CD14-positive monocyte (primary cell): ENCODE data around the gene ALAS2. TPM values are rescaled to one million over a fixed set of nuclear protein-coding genes. Genes with fewer than 3 reads are reported as not detected.

ENCODE experiments used
- DNase-seq, 3 donors: peaks; one replicate each; pipeline ENCODE4 v3.0.0-alpha.2; 2011 to 2022
- H2AFZ ChIP-seq: 2 replicates; pipeline ENCODE4 v1.6.0; 2012; ENCODE audit warnings: mild to moderate bottlenecking, low read depth, low read length, inconsistent platforms; ENCODE audit not compliant: insufficient read depth, poor library complexity, severe bottlenecking
- H3K27ac ChIP-seq, 2 donors: 1 replicate in 1 of 2; 2 replicates in 1 of 2; pipeline ENCODE4 v1.5.1; 2012 to 2013; ENCODE audit warnings: low read length in 2 of 2, control low read depth in 1 of 2, inconsistent platforms in 1 of 2, low read depth in 1 of 2, mild to moderate bottlenecking in 1 of 2
- H3K27me3 ChIP-seq, 2 donors: one replicate each; pipeline versions ENCODE4 v1.6.0 to v1.6.1; 2011 to 2013; ENCODE audit warnings: low read length in 2 of 2; ENCODE audit not compliant: control insufficient read depth in 2 of 2, insufficient read depth in 2 of 2
- H3K36me3 ChIP-seq, 2 donors: replicated peaks in 1 of 2; 1 replicate in 1 of 2; 2 replicates in 1 of 2; pipeline versions ENCODE4 v1.5.1 to v1.6.1; 2012 to 2013; ENCODE audit warnings: low read length in 2 of 2, control low read depth in 1 of 2, inconsistent platforms in 1 of 2, mild to moderate bottlenecking in 1 of 2; ENCODE audit not compliant: insufficient read depth in 2 of 2, control insufficient read depth in 1 of 2
- H3K4me1 ChIP-seq, 2 donors: 1 replicate in 1 of 2; 2 replicates in 1 of 2; pipeline versions ENCODE4 v1.5.1 to v1.6.1; 2012 to 2013; ENCODE audit warnings: low read length in 2 of 2, control low read depth in 1 of 2, inconsistent platforms in 1 of 2, mild to moderate bottlenecking in 1 of 2, moderate library complexity in 1 of 2; ENCODE audit not compliant: insufficient read depth in 2 of 2, control insufficient read depth in 1 of 2
- H3K4me2 ChIP-seq: replicated peaks from 2 replicates; pipeline ENCODE3; 2012; ENCODE audit warnings: low read length, moderate library complexity, mild to moderate bottlenecking; ENCODE audit not compliant: poor library complexity, severe bottlenecking; ENCODE audit errors: extremely low read depth
- H3K4me3 ChIP-seq, 3 experiments: fragments of 200-600 bp in 1 of 3; sonication (generic) in 1 of 3; replicated peaks in 1 of 3; 1 replicate in 2 of 3; 2 replicates in 1 of 3; pipeline ENCODE4 v1.5.1; 2011 to 2013; ENCODE audit warnings: low read length in 3 of 3, mild to moderate bottlenecking in 3 of 3, control low read depth in 2 of 3, low read depth in 2 of 3, inconsistent platforms in 1 of 3, moderate library complexity in 1 of 3
- H3K79me2 ChIP-seq: 2 replicates; pipeline ENCODE4 v1.6.0; 2012; ENCODE audit warnings: mild to moderate bottlenecking, control low read depth, inconsistent platforms, low read length, moderate library complexity; ENCODE audit not compliant: insufficient read depth
- H3K9ac ChIP-seq: 2 replicates; pipeline ENCODE4 v1.6.0; 2017; ENCODE audit warnings: low read length, mild to moderate bottlenecking; ENCODE audit not compliant: insufficient read depth, poor library complexity, severe bottlenecking
- H3K9me3 ChIP-seq, 2 donors: replicated peaks in 1 of 2; 1 replicate in 1 of 2; 2 replicates in 1 of 2; pipeline versions ENCODE4 v1.5.1 to v1.6.1; 2012 to 2013; ENCODE audit warnings: low read length in 2 of 2, control low read depth in 1 of 2; ENCODE audit not compliant: control insufficient read depth in 1 of 2, insufficient read depth in 1 of 2
- H4K20me1 ChIP-seq: 2 replicates; pipeline ENCODE4 v1.6.0; 2012; ENCODE audit warnings: mild to moderate bottlenecking, low read length, control low read depth, moderate library complexity; ENCODE audit not compliant: insufficient read depth
- H3K27ac Mint-ChIP-seq, 7 donors: one replicate each; pipeline ENCODE4 v1.8.0; 2020; ENCODE audit warnings: mild to moderate bottlenecking in 7 of 7, mixed read lengths in 7 of 7, moderate library complexity in 6 of 7, inconsistent platforms in 2 of 7
- H3K27me3 Mint-ChIP-seq, 3 donors: one replicate each; pipeline ENCODE4 v1.8.0; 2021 to 2022; ENCODE audit warnings: low read depth in 3 of 3, mild to moderate bottlenecking in 3 of 3, mixed read lengths in 3 of 3, moderate library complexity in 3 of 3, inconsistent platforms in 1 of 3
- H3K36me3 Mint-ChIP-seq, 2 donors: one replicate each; pipeline ENCODE4 v1.8.0; 2020; ENCODE audit warnings: mixed read lengths in 2 of 2, inconsistent platforms in 1 of 2, mild to moderate bottlenecking in 1 of 2
- H3K4me1 Mint-ChIP-seq: one replicate; pipeline ENCODE4 v1.8.0; 2020; ENCODE audit warnings: mild to moderate bottlenecking, mixed read lengths
- H3K4me3 Mint-ChIP-seq, 2 donors: one replicate each; pipeline ENCODE4 v1.8.0; 2020; ENCODE audit warnings: mild to moderate bottlenecking in 2 of 2, mixed read lengths in 2 of 2, moderate library complexity in 1 of 2
- H3K9me3 Mint-ChIP-seq, 7 donors: one replicate each; pipeline ENCODE4 v1.8.0; 2020 to 2022; ENCODE audit warnings: mixed read lengths in 7 of 7, mild to moderate bottlenecking in 6 of 7, moderate library complexity in 6 of 7, inconsistent platforms in 2 of 7
- WGBS: methylation state at CpG from one replicate; pipeline ENCODE4 v1.1.5; 2013; ENCODE audit warnings: missing lambda C conversion rate; ENCODE audit not compliant: insufficient coverage; 5-methylcytosine and 5-hydroxymethylcytosine counted together
- intact Hi-C, 2 donors: fragments of 100-400 bp; cut with micrococcal nuclease; formaldehyde crosslinking; loops; one replicate each; pipeline versions ENCODE4 v1.15.0 to v1.15.1; 2023
- polyA plus RNA-seq, 3 donors: library from polyadenylated mRNA; depleted of rRNA in 1 of 3; unstranded in 2 of 3; stranded (reverse) in 1 of 3; fragments of 300-500 nt in 2 of 3; fragments of >200 nt in 1 of 3; fragmentation: Illumina TruSeq in 2 of 3; gene quantifications; 1 replicate in 2 of 3; 2 replicates in 1 of 3; pipeline ENCODE4 v1.2.3, GENCODE V29; 2012 to 2021
- TF ChIP-seq, protein P1 (sequence below): fragments of 200-600 bp; IDR thresholded peaks from one replicate; pipeline ENCODE4 v1.8.0; 2022; ENCODE audit warnings: antibody characterized with exemption, mild to moderate bottlenecking

ALAS2 gene
- polyA plus RNA-seq, 3 donors, result 1.1 TPM; not detected in 2

- intact Hi-C loops, result no loop called here
- peaks cover 0 to 5% (median 0%) of the 10 kb centered on the region in 7 donors for H3K9me3 Mint-ChIP-seq
- H3K4me3 Mint-ChIP-seq, result no peak overlapping the region
- no peak overlapping the region for H3K27ac Mint-ChIP-seq
- Histone ChIP-seq H3K9ac (no peak overlapping the region), H3K4me2 (no peak overlapping the region), H3K4me1 (no peaks in the 10 kb centered on the region), H2AFZ (no peak overlapping the region), H3K9me3 (no peaks in the 10 kb centered on the region), H3K27ac (no peak overlapping the region), H4K20me1 (no peaks in the 10 kb centered on the region), H3K36me3 (no peaks in the 10 kb centered on the region), H3K79me2 (no peaks in the 10 kb centered on the region), H3K4me3 (no peak overlapping the region), H3K27me3 (no peaks in the 10 kb centered on the region)
- no peaks in the 10 kb centered on the region for H3K4me1 Mint-ChIP-seq
- peaks cover 1 to 3% (median 1%) of the 10 kb centered on the region in 3 donors for H3K27me3 Mint-ChIP-seq
- DNase-seq, result no peak
- TF ChIP-seq, protein P1, sequence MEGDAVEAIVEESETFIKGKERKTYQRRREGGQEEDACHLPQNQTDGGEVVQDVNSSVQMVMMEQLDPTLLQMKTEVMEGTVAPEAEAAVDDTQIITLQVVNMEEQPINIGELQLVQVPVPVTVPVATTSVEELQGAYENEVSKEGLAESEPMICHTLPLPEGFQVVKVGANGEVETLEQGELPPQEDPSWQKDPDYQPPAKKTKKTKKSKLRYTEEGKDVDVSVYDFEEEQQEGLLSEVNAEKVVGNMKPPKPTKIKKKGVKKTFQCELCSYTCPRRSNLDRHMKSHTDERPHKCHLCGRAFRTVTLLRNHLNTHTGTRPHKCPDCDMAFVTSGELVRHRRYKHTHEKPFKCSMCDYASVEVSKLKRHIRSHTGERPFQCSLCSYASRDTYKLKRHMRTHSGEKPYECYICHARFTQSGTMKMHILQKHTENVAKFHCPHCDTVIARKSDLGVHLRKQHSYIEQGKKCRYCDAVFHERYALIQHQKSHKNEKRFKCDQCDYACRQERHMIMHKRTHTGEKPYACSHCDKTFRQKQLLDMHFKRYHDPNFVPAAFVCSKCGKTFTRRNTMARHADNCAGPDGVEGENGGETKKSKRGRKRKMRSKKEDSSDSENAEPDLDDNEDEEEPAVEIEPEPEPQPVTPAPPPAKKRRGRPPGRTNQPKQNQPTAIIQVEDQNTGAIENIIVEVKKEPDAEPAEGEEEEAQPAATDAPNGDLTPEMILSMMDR, result no peak
- WGBS, result no CpG with 5 or more reads among the region's 4 CpGs
- H3K36me3 Mint-ChIP-seq, result no peaks in the 10 kb centered on the region
Measured at GRCh38 chrX:54964766-54965497, 65.8 kb downstream of the ALAS2 start.

DNA sequence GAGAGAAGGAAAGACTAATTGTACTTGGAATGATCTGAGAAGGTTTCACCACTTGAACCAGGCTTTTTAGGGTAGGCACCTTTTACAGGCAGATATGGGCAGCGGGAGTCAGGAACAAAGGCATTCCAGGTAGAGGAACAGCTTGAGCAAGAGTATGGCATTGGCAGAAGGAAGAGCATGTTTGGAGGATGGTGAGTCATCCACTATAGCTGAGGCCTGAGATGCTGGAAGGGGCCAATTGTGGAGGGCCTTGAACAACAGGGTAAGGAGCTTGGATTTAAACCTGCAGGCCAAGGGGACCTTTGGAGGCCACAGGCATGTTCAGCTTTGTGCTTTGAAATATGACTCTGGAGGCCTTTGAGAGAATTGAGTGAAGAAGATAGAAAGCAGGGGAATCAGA lies 69.0 kb downstream of the ALAS2 start:
- Histone ChIP-seq H3K4me1 (no peaks in the 10 kb centered on the region), H3K79me2 (no peaks in the 10 kb centered on the region), H3K4me3 (no peak overlapping the region), H3K9me3 (no peaks in the 10 kb centered on the region), H3K4me2 (no peak overlapping the region), H4K20me1 (no peaks in the 10 kb centered on the region), H3K27ac (no peak overlapping the region), H3K27me3 (no peaks in the 10 kb centered on the region), H3K36me3 (no peaks in the 10 kb centered on the region), H2AFZ (no peak overlapping the region), H3K9ac (no peak overlapping the region)
- Mint-ChIP-seq H3K27ac (no peak overlapping the region), H3K4me3 (no peak overlapping the region), H3K9me3 (peaks cover 0 to 4% (median 0%) of the 10 kb centered on the region in 7 donors), H3K36me3 (no peaks in the 10 kb centered on the region), H3K4me1 (no peaks in the 10 kb centered on the region), H3K27me3 (peaks cover under 1 to 3% (median 1%) of the 10 kb centered on the region in 3 donors)
- no peak for DNase-seq
- 91% methylated on average over 1 of the region's 1 CpG for WGBS
- intact Hi-C loops, result no loop called here
- TF ChIP-seq, protein P1, result no peak

Other genes with a start within 250 kb of the ALAS2 start
- gene ITIH6, start 232.7 kb downstream of the ALAS2 start, polyA plus RNA-seq, result not detected
- 10 to 100 TPM; 38.3 to 43.5 (median 39.1) TPM for gene MAGED2, start 223.2 kb downstream of the ALAS2 start, polyA plus RNA-seq
- not detected for gene TRO, start 110.2 kb downstream of the ALAS2 start, polyA plus RNA-seq
- under 1 TPM in 2 of 3 donors, not detected in 1; 0.11 to 0.21 TPM for gene PFKFB1, start 36.8 kb downstream of the ALAS2 start, polyA plus RNA-seq
- 10 to 100 TPM; 13.3 to 17.8 (median 14.4) TPM for gene APEX2, start 30.6 kb downstream of the ALAS2 start, polyA plus RNA-seq
- gene PAGE2B, start 44.1 kb upstream of the ALAS2 start, polyA plus RNA-seq, result not detected
- gene PAGE2, start 58.0 kb upstream of the ALAS2 start, polyA plus RNA-seq, result not detected
- gene PAGE5, start 189.4 kb upstream of the ALAS2 start, polyA plus RNA-seq, result not detected
- gene PAGE3, start 233.9 kb upstream of the ALAS2 start, polyA plus RNA-seq, result not detected